ENCODE results near the gene SPRTN. TPM values are rescaled to one million over a fixed set of nuclear protein-coding genes. Genes with fewer than 3 reads are reported as not detected.

Gene SPRTN
- total and polyA plus RNA-seq, 2 donors (not counting 3 experiments of a cell fraction or from before 2014, with no cell fraction given), result 15.4 to 16.1 TPM

DNA sequence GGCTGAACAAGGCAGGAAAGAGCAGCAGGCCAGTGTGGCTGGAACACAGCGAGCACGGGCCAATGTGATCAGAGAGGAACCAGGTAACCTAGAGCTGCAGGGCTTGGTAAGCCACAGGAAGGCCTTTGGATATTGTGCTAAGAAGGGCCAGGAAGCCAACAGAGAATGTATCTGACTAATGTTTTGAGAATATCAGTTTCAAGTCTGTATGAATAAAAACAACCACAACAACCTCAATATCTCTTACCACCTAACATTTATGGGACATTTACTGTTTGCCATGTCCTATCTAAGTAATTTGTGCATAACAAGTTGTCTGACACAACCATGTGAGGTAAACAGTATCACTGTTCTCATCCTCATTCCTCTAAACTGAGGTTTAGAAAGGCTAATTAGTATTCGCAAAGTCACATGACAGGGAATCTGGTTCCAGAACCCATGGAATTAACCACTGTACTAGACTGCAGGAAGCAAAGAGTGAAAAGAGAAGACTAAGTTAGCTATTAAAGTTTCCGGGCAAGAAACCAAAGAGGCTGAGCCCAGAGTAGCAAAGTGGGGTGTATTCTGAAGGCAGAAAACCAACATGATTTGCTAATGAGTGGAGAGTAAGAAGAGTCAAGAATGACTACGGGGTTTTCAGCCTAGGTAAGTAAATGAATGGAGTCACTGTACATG is 38.9 kb downstream of the SPRTN start:
- no peak overlapping the region for H3K4me2 ChIP-seq (ENCODE audit: insufficient read depth, low read length)
- no peak overlapping the region for H2AFZ ChIP-seq (ENCODE audit: low read depth, low read length)
- H3K27ac ChIP-seq (ENCODE audit: insufficient read depth, low read depth, low read length), result no peak overlapping the region
- no peaks in the 10 kb centered on the region for H4K20me1 ChIP-seq (replicated peaks; ENCODE audit: control insufficient read depth, extremely low read depth, insufficient read depth, low read length)
- peaks cover 54% of the 10 kb centered on the region for H3K79me2 ChIP-seq (ENCODE audit: control insufficient read depth, insufficient read depth, low read length)
- dilution Hi-C loops (cut with MboI; ENCODE audit: extremely low pct_ligation_motif_present, low sequenced_read_pairs) (no loop called here), intact Hi-C loops (cut with micrococcal nuclease) (loop anchor here (1.0 kb wide), 1 partner anchor 8 kb away; no protein-coding TSS in a partner anchor)
- BruUV-seq (replicated peaks), result no TSS peak
- H3K9me3 ChIP-seq (replicated peaks; ENCODE audit: control insufficient read depth, insufficient read depth, low read length), result no peaks in the 10 kb centered on the region
- CTCF ChIA-PET, result interaction anchor here (1.1 kb wide), 1 partner anchor 9 kb away, joined by 3 read pairs; no protein-coding TSS in a partner anchor
- no peaks in the 10 kb centered on the region for H3K27me3 ChIP-seq (ENCODE audit: control insufficient read depth in 2 of 2, insufficient read depth in 2 of 2, low read length in 2 of 2)
- H3K36me3 ChIP-seq (ENCODE audit: control insufficient read depth in 2 of 2, extremely low read depth in 1 of 2, insufficient read depth in 2 of 2, low read length in 2 of 2), result no peaks in the 10 kb centered on the region
- no peak overlapping the region for H3K9ac ChIP-seq (replicated peaks; ENCODE audit: extremely low read depth, insufficient read depth, low read length)
- H3K4me1 ChIP-seq (ENCODE audit: control insufficient read depth, extremely low read depth, insufficient read depth, low read length), result peaks cover 20% of the 10 kb centered on the region
- FAIRE-seq, result no peak
- no peak for DNase-seq (ENCODE audit: low read depth, low spot score)
- TF ChIP-seq GATA2 (IDR thresholded peaks at IDR 0.05; ENCODE audit: insufficient read depth, insufficient read length, low read depth, low read length) (no peak), EZH2 (IDR thresholded peaks at IDR 0.05; ENCODE audit: borderline replicate concordance, low read depth, low read length, severe bottlenecking) (no peak), MYC (IDR thresholded peaks at IDR 0.05; ENCODE audit: low read depth, low read length) (no peak), FOS (IDR thresholded peaks at IDR 0.05; ENCODE audit: borderline replicate concordance, insufficient read depth, low read length) (no peak), JUN (IDR thresholded peaks at IDR 0.05; ENCODE audit: borderline replicate concordance, insufficient read depth, insufficient read length, low read depth) (no peak), MAX (IDR thresholded peaks at IDR 0.05; ENCODE audit: insufficient read depth, insufficient read length) (no peak), POLR2A (IDR thresholded peaks at IDR 0.05; ENCODE audit: low read depth, low read length) (no peak), POLR2AphosphoS5 (IDR thresholded peaks at IDR 0.05; ENCODE audit: insufficient read depth, low read depth, low read length) (no peak)
- TF ChIP-seq, protein P1, sequence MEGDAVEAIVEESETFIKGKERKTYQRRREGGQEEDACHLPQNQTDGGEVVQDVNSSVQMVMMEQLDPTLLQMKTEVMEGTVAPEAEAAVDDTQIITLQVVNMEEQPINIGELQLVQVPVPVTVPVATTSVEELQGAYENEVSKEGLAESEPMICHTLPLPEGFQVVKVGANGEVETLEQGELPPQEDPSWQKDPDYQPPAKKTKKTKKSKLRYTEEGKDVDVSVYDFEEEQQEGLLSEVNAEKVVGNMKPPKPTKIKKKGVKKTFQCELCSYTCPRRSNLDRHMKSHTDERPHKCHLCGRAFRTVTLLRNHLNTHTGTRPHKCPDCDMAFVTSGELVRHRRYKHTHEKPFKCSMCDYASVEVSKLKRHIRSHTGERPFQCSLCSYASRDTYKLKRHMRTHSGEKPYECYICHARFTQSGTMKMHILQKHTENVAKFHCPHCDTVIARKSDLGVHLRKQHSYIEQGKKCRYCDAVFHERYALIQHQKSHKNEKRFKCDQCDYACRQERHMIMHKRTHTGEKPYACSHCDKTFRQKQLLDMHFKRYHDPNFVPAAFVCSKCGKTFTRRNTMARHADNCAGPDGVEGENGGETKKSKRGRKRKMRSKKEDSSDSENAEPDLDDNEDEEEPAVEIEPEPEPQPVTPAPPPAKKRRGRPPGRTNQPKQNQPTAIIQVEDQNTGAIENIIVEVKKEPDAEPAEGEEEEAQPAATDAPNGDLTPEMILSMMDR (IDR thresholded peaks at IDR 0.05; ENCODE audit: extremely low read depth in 1 of 2, insufficient read depth in 1 of 2, low read depth in 1 of 2, low read length in 2 of 2), result no peak
- H3K9me1 ChIP-seq (replicated peaks; ENCODE audit: control insufficient read depth, extremely low read depth, insufficient read depth, low read length), result no peaks in the 10 kb centered on the region
- POLR2A ChIA-PET, result no interaction called here
- H3K4me3 ChIP-seq (replicated peaks in 1 of 3; ENCODE audit: insufficient read depth in 1 of 3, low read depth in 1 of 3, low read length in 3 of 3), result no peak overlapping the region
